Measurements from ENCODE around the gene RANBP2. TPM values are rescaled to one million over a fixed set of nuclear protein-coding genes. Genes with fewer than 3 reads are reported as not detected.

The RANBP2 gene
- 149 and 168 TPM in 2 replicates for total RNA-seq

DNA sequence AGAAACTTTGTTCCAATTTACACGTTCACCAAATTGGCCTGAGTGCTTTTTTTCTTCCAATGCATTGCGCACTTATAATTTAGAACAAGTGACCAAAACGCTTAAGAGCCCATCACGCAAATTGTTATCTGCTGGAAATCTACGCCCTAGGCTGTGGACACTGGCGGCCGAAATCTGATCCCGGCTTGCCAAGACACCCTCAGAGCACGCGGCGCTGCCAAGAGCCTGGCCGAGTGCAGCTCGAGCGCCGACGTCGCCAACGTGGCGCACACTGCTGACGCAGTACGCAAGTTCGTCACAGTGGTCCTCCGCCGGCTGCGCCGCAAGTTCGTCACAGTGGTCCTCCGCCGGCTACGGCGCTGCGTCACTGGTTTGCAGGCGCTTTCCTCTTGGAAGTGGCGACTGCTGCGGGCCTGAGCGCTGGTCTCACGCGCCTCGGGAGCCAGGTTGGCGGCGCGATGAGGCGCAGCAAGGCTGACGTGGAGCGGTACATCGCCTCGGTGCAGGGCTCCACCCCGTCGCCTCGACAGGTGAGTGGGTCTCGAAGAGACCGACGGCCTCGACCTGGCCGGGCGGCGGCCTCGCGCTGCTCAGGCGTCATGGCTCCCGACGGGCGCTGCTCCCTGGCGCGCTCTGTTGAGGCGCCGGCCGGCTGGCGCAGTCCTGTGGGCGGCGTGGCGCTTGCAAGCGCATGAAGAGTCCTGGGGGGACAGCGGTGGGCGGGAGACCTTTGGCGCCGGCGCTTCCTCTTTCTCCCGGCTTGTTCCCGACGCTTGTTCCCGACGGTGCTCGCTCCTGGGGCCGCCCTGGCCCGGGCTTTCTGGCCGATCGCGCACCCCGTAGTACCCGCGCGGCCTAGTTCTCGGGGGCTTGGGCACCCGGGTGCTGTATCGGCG, at the start of gene RANBP2:
RANBP2 (plus strand) TSS at position 334 of the 896 bp plus-strand sequence; CDS start at position 459, 125 bp downstream.

DNA sequence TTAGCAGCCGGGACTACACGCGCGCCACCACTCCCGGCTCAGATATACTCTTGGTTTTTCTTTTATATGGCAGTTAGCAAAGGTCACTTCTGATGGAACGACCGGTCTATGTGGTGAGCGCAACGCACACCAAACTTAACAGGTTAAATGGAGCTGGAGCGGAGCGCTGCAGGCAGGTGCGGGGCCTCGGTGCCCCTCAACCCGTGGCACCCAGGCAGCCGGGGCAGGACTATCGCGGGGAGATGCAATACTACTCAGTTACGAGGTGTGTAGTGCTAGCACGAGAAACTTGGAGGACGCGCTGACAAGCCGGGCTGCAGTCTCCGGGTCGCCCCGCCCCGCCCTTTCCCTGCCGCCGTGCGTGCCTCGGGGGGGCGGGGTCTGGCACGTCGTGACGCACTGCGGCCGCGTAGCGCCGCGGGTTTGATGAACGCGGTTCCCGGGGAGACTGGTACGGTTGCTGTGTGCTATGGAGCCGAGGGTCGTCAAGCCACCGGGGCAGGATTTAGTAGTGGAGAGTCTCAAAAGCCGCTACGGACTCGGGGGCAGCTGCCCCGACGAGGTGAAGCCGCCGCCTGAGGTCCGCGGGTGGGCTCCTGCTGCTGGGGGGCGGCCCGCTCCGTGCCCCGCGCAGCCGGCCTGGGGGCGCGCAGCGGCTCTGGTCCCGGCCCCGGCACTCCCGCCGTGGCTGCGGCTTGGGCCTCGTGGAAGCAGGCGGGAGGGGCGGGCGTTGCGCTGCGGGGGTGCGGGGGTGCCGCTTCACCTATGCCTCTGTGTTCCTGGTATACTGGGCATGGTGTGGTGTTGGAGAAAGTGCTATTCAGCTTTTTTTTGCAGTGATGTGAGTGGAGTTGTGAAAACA, 67.3 kb downstream of the RANBP2 start, which contains the start of gene CCDC138:
CCDC138 (plus strand) TSS at position 418 of the 862 bp plus-strand sequence; CDS start at position 470, 52 bp downstream.

Small RNA genes within 50 kb of the gene (small RNA-seq; reads per million reads assigned to genes)
- not detected for gene AC010095.1

Other genes with a start within 250 kb of the RANBP2 start
- gene LIMS1, start 185.0 kb upstream of the RANBP2 start, total RNA-seq, result 139 and 180 TPM in 2 replicates
- 14.9 and 20.0 TPM in 2 replicates for gene CCDC138, start 67.3 kb downstream of the RANBP2 start, total RNA-seq